GM23248 (cell line): ENCODE data around the gene ARCN1. TPM values are rescaled to one million over a fixed set of nuclear protein-coding genes. Genes with fewer than 3 reads are reported as not detected.
"Not testable (repeated sequence)": the region's sequence is repeated elsewhere in the genome, so short reads cannot be mapped to it uniquely, and the experiment has no call there.

ENCODE experiments used
- DNase-seq: peaks from one replicate; pipeline ENCODE4 v3.0.0-alpha.2; 2015
- H2AFZ ChIP-seq: fragments of 200-600 bp; sonication (generic); 2 replicates; pipeline ENCODE4 v1.6.1; 2016; ENCODE audit warnings: antibody characterized with exemption
- H3F3A ChIP-seq: fragments of 200-600 bp; sonication (generic); 2 replicates; pipeline ENCODE4 v1.6.1; 2016; ENCODE audit warnings: mild to moderate bottlenecking, antibody characterized with exemption, mixed run types; ENCODE audit not compliant: insufficient read depth
- H3K27ac ChIP-seq: fragments of 200-600 bp; sonication (generic); 2 replicates; pipeline ENCODE4 v1.5.1; 2016; ENCODE audit warnings: mild to moderate bottlenecking
- H3K27me3 ChIP-seq: fragments of 200-600 bp; sonication (generic); replicated peaks from 2 replicates; pipeline ENCODE4 v1.6.1; 2016; ENCODE audit warnings: mild to moderate bottlenecking; ENCODE audit not compliant: insufficient read depth
- H3K36me3 ChIP-seq: fragments of 200-600 bp; sonication (generic); 2 replicates; pipeline ENCODE4 v1.6.1; 2016; ENCODE audit warnings: low read depth, mild to moderate bottlenecking
- H3K4me1 ChIP-seq: fragments of 200-600 bp; sonication (generic); 2 replicates; pipeline ENCODE4 v1.6.1; 2016; ENCODE audit warnings: mild to moderate bottlenecking; ENCODE audit not compliant: insufficient read depth
- H3K4me2 ChIP-seq: fragments of 200-600 bp; sonication (generic); one replicate; pipeline ENCODE4 v1.6.1; 2016; ENCODE audit warnings: mild to moderate bottlenecking; ENCODE audit not compliant: unreplicated experiment
- H3K4me3 ChIP-seq: fragments of 200-600 bp; sonication (generic); 2 replicates; pipeline ENCODE4 v1.5.1; 2016; ENCODE audit warnings: mild to moderate bottlenecking
- H3K79me2 ChIP-seq: fragments of 200-600 bp; sonication (generic); 2 replicates; pipeline ENCODE4 v1.6.1; 2016; ENCODE audit warnings: mild to moderate bottlenecking; ENCODE audit not compliant: insufficient read depth
- H3K9ac ChIP-seq: fragments of 200-600 bp; sonication (generic); 2 replicates; pipeline ENCODE4 v1.6.1; 2016; ENCODE audit warnings: mild to moderate bottlenecking
- H3K9me2 ChIP-seq: fragments of 200-600 bp; sonication (generic); 2 replicates; pipeline ENCODE4 v1.6.1; 2016; ENCODE audit warnings: mixed run types, mild to moderate bottlenecking, moderate library complexity; ENCODE audit not compliant: insufficient read depth
- H3K9me3 ChIP-seq: fragments of 200-600 bp; sonication (generic); one replicate; pipeline ENCODE4 v1.6.1; 2017; ENCODE audit warnings: low read depth
- H4K20me1 ChIP-seq: fragments of 200-600 bp; sonication (generic); 2 replicates; pipeline ENCODE4 v1.6.0; 2016; ENCODE audit not compliant: insufficient read depth
- EZH2 ChIP-seq: fragments of 200-600 bp; sonication (generic); IDR thresholded peaks from 2 replicates; pipeline ENCODE4 v1.6.1; 2018; ENCODE audit warnings: antibody characterized with exemption, mild to moderate bottlenecking; ENCODE audit not compliant: insufficient read depth, poor library complexity, severe bottlenecking
- EZH2phosphoT487 ChIP-seq: fragments of 200-600 bp; sonication (generic); IDR thresholded peaks from 2 replicates; pipeline ENCODE4 v1.6.1; 2018; ENCODE audit warnings: antibody characterized with exemption, moderate library complexity, mild to moderate bottlenecking, low read depth; ENCODE audit not compliant: insufficient read depth
- WGBS, 2 experiments: methylation state at CpG; one replicate each; pipeline ENCODE4 v1.1.6; 2015 to 2017; ENCODE audit warnings: low lambda C conversion rate in 2 of 2, low coverage in 1 of 2; ENCODE audit errors: missing lambda C conversion rate in 2 of 2; 5-methylcytosine and 5-hydroxymethylcytosine counted together
- in situ Hi-C: fragments of 300-500 bp; cut with MboI; formaldehyde crosslinking; loops from 2 replicates; pipeline ENCODE4 v1.15.0; 2020
- polyA plus RNA-seq: library from polyadenylated mRNA; unstranded; fragments of >200 nt; fragmentation: Nextera tagmentation; extraction: Ambion mirVana; gene quantifications from 2 replicates; pipeline ENCODE4 v1.2.1, GENCODE V29; 2016
- total RNA-seq: library from RNA; depleted of rRNA; stranded (reverse); fragments of >200 nt; shearing (Covaris generic); gene quantifications from 2 replicates; pipeline ENCODE4 v1.2.3, GENCODE V29; 2014

ARCN1 gene
- total and polyA plus RNA-seq, 2 experiments from 2014 or later = 187 to 190 TPM

DNA sequence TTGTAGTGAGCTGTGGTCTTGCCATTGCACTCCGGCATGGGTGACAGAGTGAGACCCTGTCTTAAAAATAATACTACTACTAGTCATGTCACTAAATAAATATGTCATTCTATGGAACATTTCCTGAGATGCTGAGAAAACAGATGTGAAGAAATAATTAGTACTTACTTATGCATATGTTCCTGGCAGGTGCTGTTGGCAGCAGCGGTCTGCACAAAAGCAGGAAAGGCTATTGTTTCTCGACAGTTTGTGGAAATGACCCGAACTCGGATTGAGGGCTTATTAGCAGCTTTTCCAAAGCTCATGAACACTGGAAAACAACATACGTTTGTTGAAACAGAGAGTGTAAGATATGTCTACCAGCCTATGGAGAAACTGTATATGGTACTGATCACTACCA is 8.8 kb downstream of the ARCN1 start:
- Histone ChIP-seq H3K27me3 (no peaks in the 10 kb centered on the region), H3K4me2 (no peak overlapping the region), H3K9me2 (no peaks in the 10 kb centered on the region), H3F3A (peaks cover 34% of the 10 kb centered on the region; the same call in 1 of the 2 replicates), H4K20me1 (peaks cover 17% of the 10 kb centered on the region; the same call in 1 of the 2 replicates), H3K4me1 (peaks cover 22% of the 10 kb centered on the region), H2AFZ (no peak overlapping the region), H3K9me3 (no peaks in the 10 kb centered on the region), H3K79me2 (peaks cover 100% of the 10 kb centered on the region), H3K27ac (no peak overlapping the region), H3K36me3 (peaks cover 42% of the 10 kb centered on the region), H3K9ac (no peak overlapping the region), H3K4me3 (no peak overlapping the region)
- TF ChIP-seq EZH2 (no peak), EZH2phosphoT487 (no peak)
- 62 to 68% methylated on average over 6 of the region's 6 CpGs for WGBS, 2 experiments
- no peak for DNase-seq
- in situ Hi-C loops = no loop called here

DNA sequence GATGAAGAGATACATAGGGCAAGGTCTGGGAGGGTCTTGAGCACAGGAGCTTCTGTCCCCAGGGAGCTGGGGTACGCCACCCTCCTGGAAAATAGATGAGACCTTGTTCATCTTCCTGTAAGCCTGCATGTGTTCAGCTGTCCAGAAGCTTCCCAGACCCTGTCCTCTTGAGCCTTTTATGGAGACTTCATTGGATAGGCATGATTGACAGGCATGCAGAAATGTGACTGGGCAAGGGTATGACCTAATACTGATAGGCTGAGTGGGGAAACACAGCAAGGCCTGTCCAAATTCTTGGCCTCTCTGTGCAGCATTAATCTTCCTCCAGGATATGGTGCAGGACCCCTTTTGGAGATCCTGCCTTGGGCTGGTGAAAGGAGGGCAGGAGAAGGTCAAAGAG is 15.7 kb downstream of the ARCN1 start:
- no peak overlapping the region for H3K9ac ChIP-seq
- H3K4me1 ChIP-seq = no peaks in the 10 kb centered on the region
- H3K27ac ChIP-seq = no peak overlapping the region
- peaks cover 99% of the 10 kb centered on the region for H3K79me2 ChIP-seq
- H4K20me1 ChIP-seq = no peaks in the 10 kb centered on the region; the same call in 1 of the 2 replicates
- no peak overlapping the region for H2AFZ ChIP-seq
- H3F3A ChIP-seq = peaks cover 62% of the 10 kb centered on the region
- no peaks in the 10 kb centered on the region for H3K9me2 ChIP-seq
- H3K36me3 ChIP-seq = peaks cover 84% of the 10 kb centered on the region
- no peaks in the 10 kb centered on the region for H3K27me3 ChIP-seq
- H3K4me2 ChIP-seq = no peak overlapping the region
- no peak overlapping the region for H3K4me3 ChIP-seq
- H3K9me3 ChIP-seq = no peaks in the 10 kb centered on the region
- in situ Hi-C loops = no loop called here
- DNase-seq = no peak
- TF ChIP-seq EZH2phosphoT487 (no peak), EZH2 (no peak)
- WGBS, 2 experiments = 100% methylated on average over 1 of the region's 1 CpG

DNA sequence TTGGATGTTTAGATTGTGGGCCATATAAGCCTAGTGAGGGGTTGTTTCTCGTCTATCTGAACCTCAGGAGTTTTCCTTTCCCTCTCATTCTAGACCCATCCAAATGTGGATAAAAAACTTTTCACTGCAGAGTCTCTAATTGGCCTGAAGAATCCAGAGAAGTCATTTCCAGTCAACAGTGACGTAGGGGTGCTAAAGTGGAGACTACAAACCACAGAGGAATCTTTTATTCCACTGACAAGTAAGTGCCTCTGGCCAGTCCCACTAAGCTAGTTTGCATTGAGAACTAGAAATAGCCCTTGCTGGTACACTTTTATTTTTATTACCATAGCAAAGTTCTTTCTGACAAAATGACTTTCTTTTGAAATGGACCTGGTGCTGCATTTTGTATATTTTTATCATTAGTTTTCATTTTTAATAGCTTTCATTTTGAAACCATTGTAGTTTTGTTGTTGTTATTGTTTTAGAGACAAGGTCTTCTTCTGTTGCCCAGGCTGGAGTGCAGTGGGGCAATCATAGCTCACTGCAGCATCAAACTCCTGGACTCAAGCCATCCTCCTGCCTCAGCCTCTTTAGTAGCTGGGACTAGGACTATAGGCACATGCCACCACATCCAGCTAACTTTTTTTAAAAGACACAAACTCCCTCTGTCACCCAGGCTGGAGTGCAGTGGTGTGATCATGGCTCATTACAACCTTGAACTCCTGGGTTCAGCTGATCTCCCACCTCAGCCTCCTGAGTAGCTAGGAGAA is 20.6 kb downstream of the ARCN1 start:
- 93 to 96% methylated on average over 2 of the region's 2 CpGs for WGBS, 2 experiments
- TF ChIP-seq EZH2 (no peak), EZH2phosphoT487 (no peak)
- Histone ChIP-seq H3K27ac (peak overlapping the region; percentile 43), H3K9ac (0 out of 2 replicates have a peak overlapping the region, but pooled peaks have one; percentile 15), H3K9me2 (no peaks in the 10 kb centered on the region), H4K20me1 (no peaks in the 10 kb centered on the region), H3K36me3 (peaks cover 86% of the 10 kb centered on the region), H2AFZ (no peak overlapping the region), H3K4me3 (no peak overlapping the region), H3K27me3 (no peaks in the 10 kb centered on the region), H3K79me2 (peaks cover 99% of the 10 kb centered on the region), H3K4me2 (no peak overlapping the region), H3K9me3 (no peaks in the 10 kb centered on the region), H3F3A (peaks cover 55% of the 10 kb centered on the region), H3K4me1 (no peaks in the 10 kb centered on the region)
- no peak for DNase-seq
- in situ Hi-C loops = no loop called here

DNA sequence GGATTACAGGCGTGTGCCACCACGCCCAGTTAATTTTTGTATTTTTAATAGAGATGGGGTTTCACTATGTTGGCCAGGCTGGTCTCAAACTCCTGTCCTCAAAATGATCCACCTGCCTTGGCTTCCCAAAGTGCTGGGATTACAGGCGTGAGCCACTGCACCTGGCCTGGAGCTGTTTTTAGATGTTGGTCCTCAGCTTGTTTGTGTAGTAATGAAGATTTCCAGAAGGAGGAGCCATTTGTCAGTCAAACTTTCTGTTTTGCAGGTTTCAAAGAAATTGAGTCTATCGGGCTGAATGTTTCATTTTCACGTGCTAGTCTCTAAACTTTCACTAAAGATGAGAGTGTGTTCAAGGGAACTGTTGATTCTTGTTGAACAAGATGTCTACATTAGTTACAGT is 22.8 kb downstream of the ARCN1 start:
- H3K4me2 ChIP-seq, H3K9me3 ChIP-seq, H3K4me3 ChIP-seq, H4K20me1 ChIP-seq, H3K27me3 ChIP-seq, H3K9me2 ChIP-seq, H2AFZ ChIP-seq, in situ Hi-C loops, H3K4me1 ChIP-seq: not testable (repeated sequence)
- 49 to 57% methylated on average over 5 of the region's 5 CpGs for WGBS, 2 experiments
- Histone ChIP-seq H3K9ac (peak overlapping the region; percentile 42; the same call in 1 of the 2 replicates), H3K79me2 (peaks cover 99% of the 10 kb centered on the region), H3F3A (peaks cover 52% of the 10 kb centered on the region), H3K27ac (peak overlapping the region; percentile 45), H3K36me3 (peaks cover 82% of the 10 kb centered on the region)
- peak; percentile 73 for DNase-seq
